ENCODE data around the gene MARCHF3.
"Not testable (repeated sequence)": the region's sequence is repeated elsewhere in the genome, so short reads cannot be mapped to it uniquely, and the experiment has no call there.

Gene MARCHF3, protein sequence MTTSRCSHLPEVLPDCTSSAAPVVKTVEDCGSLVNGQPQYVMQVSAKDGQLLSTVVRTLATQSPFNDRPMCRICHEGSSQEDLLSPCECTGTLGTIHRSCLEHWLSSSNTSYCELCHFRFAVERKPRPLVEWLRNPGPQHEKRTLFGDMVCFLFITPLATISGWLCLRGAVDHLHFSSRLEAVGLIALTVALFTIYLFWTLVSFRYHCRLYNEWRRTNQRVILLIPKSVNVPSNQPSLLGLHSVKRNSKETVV

DNA sequence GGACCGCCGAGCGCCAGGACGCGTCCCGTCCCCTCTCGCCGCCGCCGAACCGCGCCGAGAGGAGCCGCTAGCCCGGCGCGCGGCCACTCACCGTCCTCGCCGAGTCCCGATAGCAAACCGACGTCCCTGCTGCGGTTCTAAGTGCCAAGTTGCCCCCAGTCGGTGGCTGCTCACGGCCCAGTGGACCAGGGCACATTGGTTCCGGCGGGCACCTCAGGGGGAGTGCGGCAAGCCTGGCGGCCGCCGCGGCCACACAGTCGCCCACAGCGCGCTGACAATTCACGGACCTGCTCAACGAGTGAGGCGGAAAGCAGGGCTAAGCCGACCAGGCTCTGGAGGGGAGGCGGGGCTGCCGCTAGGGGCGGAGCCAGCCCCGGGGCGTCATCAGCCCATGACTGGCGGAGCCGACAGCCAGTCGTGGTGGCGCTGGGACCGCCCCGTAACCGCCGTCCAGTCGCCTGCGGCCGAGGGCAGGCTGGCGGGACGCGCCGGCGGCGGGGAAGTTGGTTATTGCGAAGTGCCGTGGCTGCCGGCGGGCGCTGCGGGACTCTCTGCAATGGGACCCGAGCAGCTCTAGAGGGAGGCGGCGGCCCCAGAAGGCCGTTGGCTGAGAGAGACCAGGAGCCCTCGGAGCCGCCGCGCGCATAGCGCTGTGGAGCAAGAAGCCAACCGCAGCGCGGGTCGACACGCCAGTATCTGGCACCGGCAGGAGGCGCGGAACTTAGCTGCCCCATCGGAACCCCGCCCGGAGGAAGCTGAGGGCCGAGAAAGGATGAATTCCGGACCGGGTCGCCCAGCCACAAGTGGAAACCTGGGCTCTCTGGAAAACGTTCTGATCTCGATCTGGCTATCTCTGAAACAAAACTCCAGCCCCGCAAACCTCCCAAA is at the start of gene MARCHF3:
Gene MARCHF3, minus strand, starts transcription at position 300 of the 888 bp plus-strand sequence. CDS start 112,387 bp downstream, outside the sequence.
- peak; percentile 85 to 92 for DNase-seq (ENCODE audit: low read depth in 2 of 2)

DNA sequence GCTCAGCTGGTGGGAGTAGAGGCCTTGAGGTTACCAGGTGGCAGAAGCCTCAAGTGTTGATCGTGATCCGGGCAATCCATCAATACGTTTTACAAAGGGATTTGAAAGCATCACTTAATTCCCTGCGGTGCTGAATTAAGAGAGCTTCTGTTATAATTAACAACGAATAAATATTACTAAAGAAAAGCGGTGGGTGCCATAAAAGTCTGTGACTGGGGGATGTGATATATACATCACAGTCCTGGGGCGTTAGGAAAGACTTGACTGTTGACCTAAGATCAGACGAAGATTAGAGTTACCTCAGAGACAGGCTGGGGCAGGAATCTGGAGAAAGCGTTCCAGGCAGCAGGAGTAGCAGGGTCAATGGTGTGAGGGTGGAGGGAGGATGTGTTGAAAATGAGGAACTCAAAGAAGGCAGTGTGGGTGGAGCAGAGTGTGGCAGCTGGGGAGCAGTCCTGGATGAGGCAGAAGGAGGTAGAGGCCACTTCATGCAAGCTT is 49.7 kb upstream of the MARCHF3 start:
- no peak for DNase-seq (ENCODE audit: low read depth in 2 of 2)

DNA sequence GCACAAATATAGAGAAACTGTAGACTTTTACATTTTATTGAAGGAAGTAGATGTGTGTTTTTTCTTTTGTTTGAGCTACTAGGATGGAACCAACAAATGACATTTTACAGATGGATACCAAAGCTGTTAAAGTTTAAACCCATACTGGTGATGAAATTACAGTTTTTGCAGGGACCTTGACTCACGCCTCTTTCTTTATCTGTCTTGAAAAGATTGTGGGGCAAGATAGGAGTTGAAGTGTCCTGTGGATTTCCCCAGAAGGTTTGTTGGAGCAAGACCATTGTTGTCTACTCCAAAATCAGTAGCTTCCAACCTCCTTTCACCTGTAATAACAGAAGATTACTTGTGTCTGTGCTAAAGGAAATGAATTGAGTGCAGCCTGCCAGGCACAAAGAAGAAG is 47.0 kb upstream of the MARCHF3 start:
- no peak for DNase-seq (ENCODE audit: low read depth in 2 of 2)

DNA sequence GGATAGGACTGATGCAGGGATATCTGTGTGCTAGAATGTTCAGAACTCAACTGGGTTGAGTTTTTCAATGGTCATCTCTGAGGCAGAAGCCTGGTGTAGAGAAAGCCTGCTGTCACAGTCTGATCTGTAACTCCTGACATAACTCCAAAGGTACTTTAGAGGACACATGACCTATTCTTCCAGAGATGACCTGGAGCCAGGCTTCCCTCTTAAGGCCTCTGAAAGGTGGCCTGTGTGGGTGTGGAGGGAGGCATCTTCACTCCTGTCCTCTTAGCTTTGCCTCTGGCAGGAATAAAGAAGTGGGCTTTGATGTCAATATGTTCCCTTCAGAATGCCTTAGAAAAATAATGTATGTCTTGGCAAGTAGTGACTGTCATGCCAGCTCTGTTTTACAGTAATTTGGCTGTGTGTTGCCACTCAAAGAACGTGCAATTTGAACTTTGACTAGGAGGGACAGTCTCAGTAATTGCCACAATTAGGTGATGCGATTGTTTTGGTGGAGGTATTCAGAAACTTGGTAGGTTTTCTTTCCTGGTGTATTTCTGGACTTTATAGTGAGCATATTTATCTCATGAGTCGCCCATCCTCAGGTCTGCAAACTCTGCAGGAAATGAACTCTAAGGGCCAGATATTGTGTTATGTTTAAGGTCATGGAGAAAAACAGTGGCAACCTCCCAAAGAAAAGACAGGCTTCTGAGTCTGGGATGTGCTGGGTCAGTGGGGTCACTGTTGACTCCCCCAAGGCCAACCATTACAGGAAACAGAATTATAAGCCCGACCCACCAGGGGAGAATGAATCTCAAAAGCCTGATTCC is 46.2 kb upstream of the MARCHF3 start:
- no peak for DNase-seq (ENCODE audit: low read depth in 2 of 2)

DNA sequence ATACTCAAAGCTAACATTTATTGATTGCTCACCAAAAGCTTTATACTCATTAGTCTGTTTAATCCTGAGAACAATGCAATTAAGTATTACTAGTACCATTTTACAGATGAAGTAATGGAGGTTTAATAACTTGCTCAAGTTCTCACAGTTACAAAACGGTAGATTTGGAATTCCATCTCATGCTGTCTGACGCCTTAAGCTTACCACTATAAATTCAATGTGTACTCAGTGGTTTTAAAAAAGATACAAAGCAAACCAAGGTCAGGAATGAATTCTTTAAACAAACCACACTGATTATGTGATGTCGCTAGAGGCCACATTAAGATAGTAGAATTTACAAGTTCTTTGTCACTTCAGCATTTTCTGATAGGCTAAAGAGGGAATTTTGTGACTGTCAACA is 44.1 kb upstream of the MARCHF3 start:
- no peak for DNase-seq (ENCODE audit: low read depth in 2 of 2)

DNA sequence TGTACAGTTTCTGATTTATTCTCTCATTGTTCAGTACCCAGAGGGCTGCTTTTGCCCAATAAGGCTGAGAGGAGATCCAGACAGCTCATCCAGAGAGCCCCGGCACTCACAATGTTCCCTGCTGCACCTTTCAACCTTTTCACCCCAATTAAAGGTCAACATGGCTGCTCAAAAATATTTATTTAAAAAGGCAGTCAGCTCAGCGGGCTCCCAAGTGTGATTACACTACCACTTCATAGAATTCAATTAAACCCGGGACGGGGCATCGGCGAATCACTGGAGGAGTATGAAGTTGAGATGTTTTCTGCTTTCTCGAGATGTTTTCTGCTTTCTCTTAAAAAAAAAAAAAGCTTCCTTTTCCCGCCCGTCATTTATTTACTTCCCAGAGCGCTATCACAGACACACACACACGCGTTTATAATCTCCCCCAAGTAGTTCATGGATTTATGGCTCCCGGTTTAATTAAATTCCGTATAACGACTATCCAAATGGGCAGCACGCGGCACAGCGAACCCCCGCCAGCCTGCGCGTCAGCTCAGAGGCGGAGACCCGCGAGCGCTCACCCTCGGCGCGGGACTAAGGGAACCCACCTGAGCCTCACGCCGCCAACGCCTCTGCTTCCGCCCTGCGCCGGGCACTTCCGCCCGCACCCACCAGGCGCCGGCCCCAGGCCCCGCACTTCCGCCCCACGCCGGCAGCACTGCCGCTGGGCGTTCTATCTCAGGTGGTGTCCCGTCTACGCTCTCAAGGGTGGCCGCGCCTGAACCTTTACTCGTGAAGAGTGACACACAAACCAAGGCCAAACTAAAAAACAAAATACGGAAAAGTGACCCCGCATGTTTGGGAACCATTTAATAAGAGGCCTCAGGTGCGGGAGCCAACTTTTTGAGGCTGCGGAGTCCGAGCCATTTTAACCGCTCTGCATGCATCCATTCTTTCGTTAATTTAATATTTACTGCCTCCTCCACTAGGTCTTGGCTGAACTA is 42.8 kb upstream of the MARCHF3 start, which contains the start of gene C5orf63:
Gene C5orf63, minus strand, starts transcription at position 642 of the 986 bp plus-strand sequence. CDS start 14,507 bp downstream, outside the sequence.
- peak; percentile 67 to 74 for DNase-seq (ENCODE audit: low read depth in 2 of 2)

DNA sequence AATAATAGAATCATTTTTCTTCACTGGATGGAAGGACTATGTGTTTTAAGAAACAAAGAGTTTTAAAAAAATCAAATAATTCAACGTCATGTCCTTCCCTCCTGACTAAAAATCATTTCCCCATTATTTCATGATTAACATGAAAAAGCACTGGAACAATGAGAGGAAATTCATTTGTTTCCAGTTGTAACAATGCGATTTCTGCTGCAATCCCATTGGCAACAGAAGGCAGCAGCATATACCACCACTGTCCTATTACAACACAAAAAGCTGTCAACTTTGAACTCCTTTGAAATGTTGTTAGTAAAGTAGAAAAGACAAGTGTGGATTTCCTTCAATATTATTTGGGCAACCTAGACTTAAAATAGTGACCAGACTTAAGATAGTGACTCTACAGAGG is 39.9 kb upstream of the MARCHF3 start:
- DNase-seq (ENCODE audit: low read depth in 2 of 2) = no peak

DNA sequence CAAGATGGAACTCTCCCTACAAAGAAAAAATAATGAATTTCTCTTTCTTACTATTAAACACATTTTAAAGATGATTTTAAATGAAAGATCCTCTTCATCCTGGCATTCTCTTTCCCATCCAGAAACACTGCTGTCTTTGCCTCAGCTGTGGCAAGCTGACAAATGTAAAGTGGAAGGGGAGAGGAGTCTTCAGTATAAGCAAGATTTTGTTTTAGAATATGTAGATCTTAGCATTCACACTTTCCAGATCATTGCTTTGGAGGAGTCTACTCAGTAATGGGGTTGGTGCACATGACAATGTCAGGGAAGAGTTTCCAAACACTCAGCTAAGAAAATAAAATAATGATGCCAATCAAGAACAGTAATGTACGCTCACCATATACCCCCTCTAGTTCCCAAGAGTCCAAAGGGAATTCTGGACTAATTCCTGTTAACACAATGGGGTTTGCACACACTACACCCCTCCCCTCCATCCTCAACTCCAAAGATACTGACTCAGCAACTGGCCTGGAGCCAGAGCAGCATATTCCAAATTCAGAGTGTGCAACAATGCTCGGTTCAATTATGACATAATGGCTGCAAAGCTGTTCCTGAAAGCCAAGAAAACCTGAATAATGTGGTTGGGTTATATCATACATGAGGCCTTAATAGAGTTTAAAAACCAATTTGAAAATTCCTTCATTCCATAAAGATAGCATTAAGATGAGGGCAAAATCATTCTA is 38.3 kb upstream of the MARCHF3 start:
- no peak for DNase-seq (ENCODE audit: low read depth in 2 of 2)

DNA sequence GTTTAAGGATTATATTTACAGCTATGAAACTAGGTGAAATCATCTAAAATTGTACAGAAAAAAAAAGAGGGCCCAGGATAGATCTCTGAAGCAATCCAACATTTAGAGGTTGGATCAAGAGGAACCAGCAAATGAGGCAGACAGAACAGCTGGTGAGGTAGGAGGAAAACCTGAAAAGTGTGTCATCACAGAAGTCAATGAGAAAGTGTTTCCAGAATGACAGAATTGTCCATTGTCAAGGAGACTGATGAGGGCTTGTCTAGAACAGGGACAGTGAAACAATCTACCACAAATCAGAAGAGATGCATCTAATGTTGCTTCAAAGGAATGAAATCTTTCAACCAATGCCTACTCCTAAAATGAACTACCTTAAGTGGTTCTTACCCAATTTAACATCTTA is 36.4 kb upstream of the MARCHF3 start:
- DNase-seq (ENCODE audit: low read depth in 2 of 2) = no peak

DNA sequence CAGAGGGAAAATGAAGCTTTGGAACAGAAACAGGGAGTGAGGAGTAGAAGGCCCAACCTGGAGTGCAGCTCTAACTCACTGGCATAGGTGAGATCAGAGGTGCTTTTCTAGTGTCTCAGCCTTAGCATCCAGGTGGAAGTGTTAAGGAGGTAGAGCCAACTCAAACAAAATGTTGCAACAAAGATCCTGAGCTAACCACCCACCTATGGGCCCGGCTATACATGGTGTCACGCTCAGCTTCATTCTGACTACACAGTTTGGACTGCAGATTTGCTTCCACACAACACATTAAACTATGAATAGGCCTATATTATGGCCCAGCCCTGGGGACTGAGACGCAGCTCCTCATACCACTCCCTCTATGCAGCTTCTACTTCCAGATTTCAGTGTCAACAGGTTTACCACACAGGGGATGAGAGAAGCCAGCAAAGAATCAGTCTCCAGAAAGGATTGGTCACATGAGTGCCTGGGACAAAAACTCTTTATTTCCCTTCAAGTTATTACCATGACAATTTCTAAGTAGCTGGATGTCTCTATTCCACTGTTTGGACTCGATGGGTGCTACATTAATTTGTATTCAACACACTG is 34.0 kb upstream of the MARCHF3 start:
- DNase-seq (ENCODE audit: low read depth in 2 of 2) = no peak

DNA sequence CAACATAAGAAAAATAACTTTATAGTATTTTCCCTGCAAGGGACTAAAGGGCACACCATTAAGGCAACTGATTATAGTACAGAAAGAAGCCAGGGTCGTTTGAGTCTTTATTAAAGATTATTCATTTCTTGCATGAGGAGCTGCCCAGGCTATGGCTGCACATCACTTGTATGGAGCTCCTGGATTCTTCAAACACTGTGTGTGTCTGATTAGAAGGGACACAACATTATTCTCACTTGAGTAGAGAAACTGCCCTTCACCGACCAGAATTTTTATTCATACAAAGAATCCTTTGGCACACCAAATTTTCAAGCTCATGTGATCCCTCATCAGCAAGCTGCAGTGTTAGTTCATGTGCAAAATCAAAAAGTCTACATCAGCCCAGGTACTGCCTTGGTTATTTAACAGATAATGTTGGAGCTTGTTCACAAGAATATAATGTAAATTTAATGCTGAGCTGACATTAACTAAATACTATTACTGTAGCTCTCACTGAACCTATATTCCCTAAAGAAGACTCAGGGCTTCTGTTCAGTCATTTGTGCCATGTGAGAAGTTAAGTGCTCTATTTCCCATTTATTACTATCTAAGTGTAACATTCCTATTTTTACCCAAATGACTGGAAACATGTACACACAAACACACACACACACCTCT is 33.0 kb upstream of the MARCHF3 start:
- no peak for DNase-seq (ENCODE audit: low read depth in 2 of 2)

DNA sequence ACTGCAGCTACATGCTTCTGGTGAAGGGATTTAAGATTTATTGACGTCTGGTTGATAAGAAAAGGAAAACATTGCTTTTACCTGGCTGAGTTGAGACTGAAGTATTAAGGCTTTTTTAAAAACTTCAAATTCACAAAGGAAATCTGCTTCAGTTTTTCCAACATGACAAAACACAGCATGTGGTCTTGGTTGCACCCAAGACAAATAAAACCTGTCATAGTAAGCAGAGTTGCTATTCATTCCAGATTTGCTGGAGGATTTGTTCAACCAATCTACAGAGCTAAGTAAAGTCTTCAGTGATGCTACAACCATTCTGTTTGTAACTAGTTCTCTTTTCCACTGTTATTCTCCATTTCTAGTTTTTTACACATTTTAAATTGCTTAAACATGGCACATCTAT is 31.6 kb upstream of the MARCHF3 start:
- no peak for DNase-seq (ENCODE audit: low read depth in 2 of 2)

DNA sequence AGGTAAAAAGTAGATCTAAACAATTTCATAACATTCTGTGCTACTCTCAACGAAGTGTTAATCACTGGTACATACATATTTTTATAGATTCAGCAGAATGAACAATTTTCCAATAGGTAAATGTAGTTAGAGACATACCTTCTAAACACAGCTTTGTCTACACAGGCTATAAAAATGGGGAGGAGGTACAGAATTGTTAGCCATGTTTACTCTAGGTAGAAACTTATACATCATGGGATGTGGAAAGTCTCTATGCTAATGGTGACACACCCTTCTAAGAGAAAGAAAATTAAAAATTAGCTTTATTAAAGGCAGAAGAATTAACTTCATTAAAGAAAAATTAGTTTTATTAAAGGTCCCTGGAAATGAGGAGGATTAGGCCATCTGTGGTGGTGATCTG is 31.2 kb upstream of the MARCHF3 start:
- no peak for DNase-seq (ENCODE audit: low read depth in 2 of 2)

DNA sequence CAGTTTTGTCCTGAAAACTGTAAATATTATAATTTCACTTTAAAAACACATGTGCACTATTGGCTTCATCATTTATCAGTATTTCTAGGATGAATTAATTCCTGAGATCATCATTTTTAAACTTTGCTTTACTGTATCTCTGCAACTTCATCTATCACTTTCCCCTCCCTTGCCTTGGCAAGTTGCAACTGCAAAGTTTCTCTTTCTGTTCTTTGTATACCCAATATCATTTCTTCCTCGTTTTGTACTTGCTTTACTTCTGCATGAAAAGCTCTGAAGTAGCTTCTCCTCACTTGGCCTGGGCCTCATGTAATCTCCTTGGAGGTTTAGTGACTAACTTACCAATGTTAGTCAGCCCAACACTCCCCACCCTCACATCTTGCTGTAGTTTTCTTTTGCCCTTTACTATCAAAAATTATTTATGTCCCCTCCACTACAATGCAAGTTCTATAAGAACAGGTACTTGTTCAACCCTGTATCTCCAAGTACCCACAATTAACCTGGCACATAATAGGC is 30.2 kb upstream of the MARCHF3 start:
- no peak for DNase-seq (ENCODE audit: low read depth in 2 of 2)

DNA sequence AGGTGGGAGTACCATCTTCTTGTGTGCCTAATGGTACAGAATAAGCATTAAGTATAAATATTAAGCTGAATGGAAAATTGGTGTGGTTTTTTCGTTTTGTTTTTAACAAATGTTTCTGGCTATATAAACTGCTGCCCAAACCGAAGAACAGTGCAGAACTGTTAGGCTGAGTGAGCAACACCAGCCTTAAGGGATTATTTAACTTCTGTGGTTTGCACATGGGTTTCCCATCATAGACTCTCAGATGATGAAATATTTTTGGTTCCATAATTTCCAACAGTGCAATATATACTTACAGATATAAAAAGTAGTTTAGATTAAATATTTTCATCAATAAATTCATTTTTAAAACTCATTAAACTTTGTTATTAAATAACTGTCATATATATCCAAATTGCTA is 26.5 kb upstream of the MARCHF3 start:
- no peak for DNase-seq (ENCODE audit: low read depth in 2 of 2)

DNA sequence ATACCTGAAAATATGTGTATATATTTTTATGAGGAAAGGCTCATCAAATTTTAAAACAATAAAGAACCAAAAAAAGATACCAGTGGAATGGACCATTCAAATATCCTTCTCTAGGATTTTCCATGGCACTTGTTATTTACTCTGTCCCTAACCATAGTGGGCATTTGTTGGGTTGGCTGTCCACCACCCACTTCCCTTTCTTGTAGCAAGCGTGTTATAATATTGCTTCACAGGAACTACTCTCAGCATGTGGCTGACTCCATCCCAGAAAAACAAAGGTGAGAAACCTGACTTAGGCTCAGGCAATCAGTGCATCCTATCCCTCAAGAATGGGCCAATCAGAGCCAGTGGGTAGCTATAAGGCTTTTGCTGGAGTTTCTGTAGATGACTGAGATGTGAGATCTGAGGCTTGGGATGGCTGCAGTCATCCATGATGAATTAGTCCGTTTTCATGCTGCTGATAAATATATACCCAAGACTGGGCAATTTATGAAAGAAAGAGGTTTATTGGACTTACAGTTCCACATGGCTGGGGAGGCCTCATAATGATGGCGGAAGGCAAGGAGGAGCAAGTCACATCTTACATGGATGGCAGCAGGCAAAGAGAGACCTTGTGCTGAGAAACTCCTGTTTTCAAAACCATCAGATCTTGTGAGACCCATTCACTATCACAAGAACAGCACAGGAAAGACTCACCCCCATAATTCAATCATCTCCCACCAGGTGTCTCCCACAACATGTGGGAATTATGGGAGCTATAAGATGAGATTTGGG is 25.7 kb upstream of the MARCHF3 start:
- no peak for DNase-seq (ENCODE audit: low read depth in 2 of 2)

DNA sequence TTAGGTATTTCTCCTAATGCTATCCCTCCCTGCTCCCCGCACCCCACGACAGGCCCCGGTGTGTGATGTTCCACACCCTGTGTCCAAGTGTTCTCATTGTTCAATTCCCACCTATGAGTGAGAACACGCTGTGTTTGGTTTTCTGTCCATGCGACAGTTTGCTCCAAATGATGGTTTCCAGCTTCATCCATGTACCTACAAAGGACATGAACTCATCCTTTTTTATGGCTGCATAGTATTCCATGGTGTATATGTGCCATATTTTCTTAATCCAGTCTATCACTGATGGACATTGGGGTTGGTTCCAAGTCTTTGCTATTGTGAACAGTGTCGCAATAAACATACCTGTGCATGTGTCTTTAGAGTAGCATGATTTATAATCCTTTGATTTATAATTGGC is 23.2 kb upstream of the MARCHF3 start:
- not testable (repeated sequence) for DNase-seq (ENCODE audit: low read depth in 2 of 2)

DNA sequence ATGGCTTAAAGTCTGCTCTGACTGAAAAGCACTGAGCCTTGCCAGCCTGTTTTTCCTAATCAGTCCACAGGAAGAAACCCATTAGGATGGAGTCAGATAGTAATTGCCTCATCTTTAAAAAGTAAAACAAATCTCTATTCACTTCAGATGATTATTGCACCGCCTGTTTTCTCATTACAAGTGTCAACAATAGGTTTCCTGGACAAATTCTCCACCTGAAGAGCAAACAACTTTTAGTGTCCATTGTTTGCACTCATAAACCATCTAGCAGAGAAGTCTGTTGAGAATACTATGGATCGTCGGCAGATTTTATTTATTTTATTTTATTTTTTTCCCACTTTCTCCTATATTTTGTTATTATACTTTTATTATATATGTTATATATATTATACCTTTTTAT is 22.7 kb upstream of the MARCHF3 start:
- no peak for DNase-seq (ENCODE audit: low read depth in 2 of 2)
